ENCODE measurements around the gene EDC3.
"Not testable (repeated sequence)": the region's sequence is repeated elsewhere in the genome, so short reads cannot be mapped to it uniquely, and the experiment has no call there.

Gene EDC3

DNA sequence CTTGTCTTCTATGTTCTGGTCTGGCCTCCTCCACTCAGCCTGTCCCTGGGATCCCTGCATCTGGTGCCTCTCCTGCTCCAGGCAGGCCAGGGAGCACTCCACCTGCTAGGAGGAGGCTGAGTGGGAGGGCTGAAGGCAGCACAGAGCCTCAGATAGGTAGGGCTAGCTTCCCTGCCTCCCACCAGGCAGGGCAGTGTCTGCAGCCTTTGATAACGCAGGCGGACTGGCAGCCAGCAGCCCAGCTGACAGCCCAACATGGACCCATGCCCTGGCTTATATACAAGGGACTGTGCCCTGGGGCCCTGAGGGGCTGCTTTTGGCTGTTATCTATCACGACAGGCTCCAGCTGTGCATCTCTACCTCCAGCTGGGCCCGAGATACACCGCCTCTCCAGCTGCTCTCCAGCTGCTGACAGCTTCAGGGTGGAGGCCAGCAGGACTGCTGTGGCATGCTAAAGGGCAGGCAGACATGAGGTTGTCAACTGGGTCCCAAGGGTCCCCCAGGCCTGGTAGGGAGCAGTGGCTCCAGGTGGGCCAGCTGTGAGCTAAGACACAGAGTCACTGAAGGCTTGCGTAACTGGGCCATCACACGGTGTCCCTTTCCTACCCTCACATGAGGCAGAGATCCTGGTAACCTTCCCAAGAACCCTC lies 85.4 kb downstream of the EDC3 start:
- DNase-seq (ENCODE audit: low read depth in 2 of 2), result no peak

DNA sequence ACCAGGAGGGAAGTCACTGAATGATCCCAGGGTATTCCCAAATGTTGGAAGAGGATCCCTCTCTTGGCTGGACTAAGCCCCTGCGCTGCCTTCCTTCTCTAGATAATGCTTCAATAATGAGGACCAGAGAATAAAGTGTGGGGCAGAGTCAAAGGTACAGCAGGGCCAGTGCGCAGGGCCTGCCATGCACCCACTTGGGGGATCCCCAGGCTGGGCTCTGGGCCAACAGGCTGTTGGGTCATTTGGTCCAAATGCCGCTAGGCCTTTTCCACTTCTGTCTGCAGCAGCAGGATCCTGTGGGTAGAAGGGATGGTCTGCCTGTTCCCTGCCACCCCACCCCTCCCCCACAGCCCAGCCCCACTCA lies 85.9 kb downstream of the EDC3 start:
- DNase-seq (ENCODE audit: low read depth in 2 of 2), result no peak

DNA sequence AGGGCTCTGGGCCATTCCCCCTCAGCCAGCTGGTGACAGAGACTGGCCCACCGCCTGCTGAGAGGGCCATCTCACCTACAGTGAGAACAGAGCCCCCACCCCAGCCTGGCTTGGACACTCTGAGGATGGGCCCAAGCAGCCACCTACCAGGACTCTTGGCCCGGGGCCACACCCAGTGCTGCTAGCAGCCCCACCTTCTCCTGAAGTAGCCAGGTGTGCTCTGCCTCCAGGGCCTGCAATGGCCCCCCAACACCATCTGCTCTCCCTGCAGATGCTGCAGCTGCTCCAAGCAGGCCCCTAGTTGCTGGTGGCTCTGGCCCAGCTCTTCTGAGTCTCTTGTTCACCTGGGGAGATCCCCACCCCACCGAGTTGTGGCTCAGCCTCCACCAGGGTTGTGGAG lies 87.0 kb downstream of the EDC3 start:
- DNase-seq (ENCODE audit: low read depth in 2 of 2), result no peak

DNA sequence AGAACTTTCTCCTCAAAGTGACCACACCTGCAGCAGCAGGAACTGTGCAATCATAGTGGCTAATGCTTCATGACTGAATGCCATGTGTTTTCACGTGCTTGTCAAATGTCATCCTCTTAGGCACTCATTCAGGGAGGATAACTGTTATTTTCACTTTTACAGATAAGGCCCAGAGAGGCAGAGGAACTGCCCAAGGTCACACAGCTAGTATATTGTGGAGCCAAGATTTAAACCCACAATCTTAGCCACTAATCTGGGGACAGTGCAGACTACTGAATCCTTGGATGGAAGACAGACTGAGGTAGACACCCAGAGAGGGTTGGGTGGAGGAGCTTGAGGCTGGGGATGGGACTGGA lies 90.1 kb downstream of the EDC3 start:
- no peak for DNase-seq (ENCODE audit: low read depth in 2 of 2)

DNA sequence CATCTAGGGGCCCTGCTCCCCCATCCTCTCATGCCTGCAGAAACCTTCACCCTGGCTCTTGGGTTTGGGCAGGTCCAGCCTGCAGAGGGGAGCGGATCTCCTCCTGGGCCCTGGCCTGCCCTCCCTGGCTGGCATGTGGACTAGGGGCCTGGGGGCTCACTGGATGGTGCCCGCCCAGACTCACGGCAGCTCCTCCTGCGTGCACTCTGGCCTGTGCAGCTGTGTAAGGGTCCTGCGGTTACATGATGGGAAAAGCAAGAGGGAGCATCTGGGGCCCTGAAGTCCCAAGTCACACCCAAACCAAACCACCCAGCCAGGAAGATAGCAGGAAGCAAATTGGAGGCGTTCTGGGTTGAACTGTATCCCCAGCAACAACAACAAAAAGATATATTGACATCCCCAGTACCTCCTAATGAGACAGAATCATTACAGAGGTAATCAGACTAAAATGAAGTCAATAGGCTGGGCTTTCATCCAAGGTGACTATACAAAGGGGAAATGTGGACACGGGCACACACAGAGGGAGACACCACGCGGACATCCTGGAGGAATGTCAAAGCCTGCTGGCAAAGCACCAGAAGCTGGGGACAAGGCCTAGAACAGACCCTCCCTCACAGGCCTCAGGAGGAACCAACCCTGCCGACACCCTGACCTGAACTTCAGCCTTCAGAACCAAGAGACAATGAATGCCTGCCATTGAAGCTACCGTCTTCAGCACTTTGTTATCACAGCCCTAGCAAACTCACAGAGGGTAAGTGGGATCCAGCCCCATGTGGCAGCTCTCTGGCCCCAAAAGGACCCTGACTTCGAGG lies 90.6 kb downstream of the EDC3 start:
- no peak for DNase-seq (ENCODE audit: low read depth in 2 of 2)

DNA sequence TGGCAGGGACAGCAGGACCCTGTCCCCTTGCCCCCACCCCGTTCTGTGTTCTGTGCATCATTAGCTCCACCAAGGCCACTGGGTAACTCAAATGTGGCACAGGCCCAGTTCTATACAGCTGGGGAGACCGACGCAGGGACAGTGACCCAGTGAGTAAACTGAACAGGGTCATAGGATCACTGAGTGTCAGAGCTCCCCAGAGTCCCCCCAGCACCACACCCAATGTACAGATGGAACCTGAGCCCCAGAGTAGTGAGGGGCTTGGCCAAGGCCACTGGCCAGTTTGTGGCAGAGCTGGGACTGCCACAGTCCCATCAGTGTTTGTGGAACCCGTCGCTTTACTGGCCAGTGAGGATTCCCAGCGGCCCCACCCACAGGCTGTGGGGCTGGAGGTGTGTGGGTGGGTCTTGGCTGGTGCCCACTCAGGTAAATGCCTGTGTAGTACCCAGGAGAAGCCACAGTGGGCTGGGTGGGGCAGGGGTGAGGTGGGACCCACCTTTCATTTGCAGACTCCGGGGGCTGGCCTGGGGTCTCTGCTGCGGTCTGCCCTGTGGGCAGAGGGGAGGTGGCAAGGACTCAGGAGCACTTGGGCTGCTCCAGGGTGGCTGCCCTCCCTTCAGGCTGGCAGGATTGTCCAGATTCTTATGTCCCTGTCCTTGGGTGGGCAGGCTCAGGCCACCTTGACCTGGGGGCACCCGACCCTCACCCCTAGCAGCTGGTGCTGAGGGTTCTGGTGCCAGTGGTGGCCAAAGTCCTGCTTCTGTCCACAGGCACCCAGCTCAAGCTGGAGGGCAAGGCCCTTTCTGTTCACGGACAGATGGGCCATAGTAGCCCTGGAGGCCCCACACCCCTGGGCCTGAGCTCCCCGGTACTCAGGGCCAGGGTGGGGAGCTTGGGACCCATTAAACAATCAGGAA lies 91.8 kb downstream of the EDC3 start:
- no peak for DNase-seq (ENCODE audit: low read depth in 2 of 2)

DNA sequence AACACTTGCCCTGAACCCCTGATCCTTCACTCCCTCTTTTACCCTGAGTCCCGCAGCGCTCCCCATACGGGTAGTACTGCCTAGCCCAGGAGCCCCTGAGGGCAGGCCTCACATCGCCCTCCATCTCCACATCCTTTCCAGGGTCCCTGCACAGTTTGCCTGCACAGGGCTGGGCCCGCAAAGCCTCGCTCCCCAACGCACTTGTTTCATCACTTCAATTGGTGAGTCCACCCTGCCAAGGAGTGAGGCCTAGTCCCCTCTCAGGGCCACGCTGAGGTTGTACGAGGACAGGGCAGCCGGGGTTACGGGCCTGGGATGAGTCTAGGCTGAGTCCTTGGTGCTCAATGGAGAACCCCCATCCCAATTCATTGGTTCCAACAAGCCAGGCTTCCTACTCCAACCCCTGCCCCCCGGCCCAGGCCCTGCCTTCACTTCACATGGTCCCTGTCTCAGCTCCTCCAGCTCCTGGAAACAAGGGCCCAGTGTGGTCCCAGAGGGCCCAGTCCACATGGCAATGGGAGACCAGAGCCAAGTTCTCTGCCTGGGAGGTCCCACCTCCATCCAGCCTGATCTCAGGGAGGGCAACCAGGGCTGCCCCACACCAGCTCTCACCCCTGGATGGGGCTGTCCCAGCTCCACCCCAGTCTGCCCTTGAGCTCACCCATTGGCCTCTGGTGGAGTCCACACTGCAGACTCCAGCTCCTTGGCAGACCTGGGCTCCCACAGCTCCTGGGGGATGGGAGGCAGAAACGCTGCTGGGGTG lies 92.6 kb downstream of the EDC3 start:
- DNase-seq (ENCODE audit: low read depth in 2 of 2), result no peak

DNA sequence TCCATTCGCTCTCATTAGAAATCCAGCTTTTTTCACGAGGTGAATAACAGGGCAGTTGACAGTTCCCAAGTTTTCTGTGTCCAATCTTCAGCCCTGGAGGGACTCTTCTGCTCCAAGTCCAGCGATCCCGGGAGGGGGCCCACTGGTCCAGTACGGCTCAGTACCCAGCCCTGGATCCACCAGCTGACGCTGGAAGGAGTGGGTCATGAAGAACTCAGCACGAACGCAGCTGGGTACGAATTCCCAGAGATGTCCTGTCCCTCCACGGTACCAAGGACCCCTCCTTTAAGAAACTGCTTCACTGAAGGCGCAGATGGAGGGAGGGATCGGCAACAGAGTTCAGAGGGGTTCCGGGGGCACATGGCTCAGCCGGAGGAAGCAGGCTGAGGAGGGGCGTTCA lies 96.7 kb downstream of the EDC3 start:
- DNase-seq (ENCODE audit: low read depth in 2 of 2), result no peak

DNA sequence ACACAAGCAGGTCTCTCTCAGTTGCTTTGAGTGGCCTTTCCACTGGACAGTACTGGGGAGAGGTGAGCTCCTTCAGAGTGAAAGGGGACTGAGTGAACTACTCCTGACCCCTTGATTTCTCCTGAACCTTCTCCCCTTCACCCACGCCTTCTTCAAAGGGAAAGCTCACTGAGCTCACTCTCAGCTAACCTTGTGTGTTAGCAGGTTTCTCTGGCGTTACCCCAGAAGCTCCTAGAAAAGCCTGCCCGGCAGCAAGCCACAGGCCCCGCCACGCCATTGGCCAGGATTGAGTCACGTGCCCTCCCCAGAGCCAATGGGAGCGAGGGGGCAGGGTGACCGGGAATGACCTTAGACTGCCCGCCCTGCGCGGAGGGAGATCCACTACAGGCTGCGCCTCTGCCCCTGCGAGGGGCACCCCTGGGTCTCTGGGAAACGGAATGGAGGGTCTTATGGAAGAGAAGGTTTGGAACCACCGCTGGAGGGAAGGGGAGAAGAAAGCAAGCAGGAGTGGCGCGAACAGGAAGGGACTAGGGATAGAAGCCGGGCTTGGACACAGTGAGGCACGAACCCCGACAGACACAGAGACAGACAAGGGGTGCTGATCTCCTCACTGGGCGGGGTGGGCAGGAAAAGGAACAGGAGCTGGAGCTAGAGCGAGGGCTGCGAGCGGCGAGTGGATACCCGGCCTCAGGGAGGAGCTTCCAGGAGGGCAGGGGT lies 97.5 kb downstream of the EDC3 start:
- DNase-seq (ENCODE audit: low read depth in 2 of 2), result peak; percentile 81 to 87

DNA sequence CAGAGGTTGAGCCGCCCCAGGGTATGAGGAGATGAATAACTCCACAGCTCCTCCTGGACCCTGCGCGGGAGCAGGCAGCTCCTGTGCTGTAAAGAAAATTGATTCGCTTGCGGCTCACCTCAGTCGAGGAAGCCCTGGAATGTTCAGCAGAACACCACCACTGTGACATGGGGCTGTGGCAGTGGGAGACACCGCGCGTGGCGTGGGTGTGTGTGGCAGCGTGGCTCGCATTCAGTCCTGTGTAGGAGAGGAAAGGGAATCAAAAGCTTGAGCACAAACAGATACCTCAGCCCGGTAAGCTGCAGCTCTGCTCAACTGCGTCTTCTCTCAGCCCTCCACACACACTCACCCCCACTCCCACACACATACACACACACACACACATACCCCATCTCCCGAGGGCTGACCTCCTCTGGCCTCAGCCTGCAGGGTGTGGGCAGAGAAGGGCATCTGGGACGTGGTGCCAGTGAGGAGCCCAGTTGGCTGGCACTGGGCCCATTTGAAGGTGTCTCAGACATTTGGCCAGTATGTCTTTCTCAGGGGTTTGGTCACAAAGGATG lies 98.6 kb downstream of the EDC3 start:
- not testable (repeated sequence) for DNase-seq (ENCODE audit: low read depth in 2 of 2)

DNA sequence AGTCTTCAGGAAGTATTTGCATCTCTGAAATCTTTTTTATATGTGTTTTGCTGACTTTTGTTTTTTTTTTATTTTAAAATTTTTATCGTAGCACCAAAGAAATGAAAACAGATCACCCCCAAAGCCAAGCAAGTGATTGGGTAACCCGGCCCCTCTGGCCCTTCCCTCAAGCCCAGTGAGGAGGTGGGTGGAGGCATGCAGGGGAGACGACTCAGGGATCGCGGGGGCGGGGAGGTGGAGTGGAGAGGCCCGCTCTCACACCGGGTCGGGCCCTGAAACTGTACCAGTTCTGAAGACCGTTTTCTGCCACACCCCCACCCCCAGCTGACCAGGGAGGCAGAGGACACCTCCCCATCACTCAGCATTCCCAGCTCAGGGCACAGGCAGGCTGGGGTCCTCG lies 99.1 kb downstream of the EDC3 start:
- not testable (repeated sequence) for DNase-seq (ENCODE audit: low read depth in 2 of 2)

DNA sequence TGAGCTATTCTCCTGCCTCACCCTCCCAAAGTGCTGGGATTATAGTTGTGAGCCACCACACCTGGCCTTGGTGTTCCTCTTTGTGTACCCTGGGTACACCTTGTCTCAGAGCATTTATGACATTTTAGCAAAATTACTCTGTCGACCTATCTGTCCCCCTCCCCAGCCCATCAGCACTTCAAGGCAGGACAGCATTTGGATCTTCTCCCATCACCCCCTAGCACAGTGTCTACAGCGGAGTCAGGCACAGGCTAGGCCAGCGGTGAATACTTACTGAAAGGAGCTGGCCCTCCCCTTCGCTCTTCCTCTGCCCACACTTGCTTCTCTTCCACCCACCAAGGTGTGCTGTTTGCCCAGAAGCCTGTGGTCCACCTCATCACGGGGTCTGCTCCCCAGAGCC lies 100.6 kb downstream of the EDC3 start:
- DNase-seq (ENCODE audit: low read depth in 2 of 2), result no peak

DNA sequence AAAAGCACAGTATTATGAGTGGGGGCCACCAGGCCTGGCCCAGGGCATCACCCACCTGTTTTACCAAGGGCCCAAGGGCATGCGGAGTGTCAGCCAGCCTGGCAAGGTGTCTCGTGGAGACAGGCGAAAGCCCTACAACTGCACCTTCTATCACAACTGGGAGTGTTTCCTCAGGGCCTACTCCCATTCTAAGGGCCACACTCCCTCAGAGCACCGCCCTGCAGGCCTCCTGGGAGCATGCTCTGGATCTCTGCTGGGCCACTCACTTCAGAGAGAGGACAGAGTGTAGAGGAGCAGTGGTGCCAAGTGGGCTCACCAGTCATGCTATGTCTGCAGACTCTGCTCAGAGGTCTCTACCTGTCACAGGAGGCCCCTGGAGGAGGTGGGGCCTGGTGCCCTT lies 101.4 kb downstream of the EDC3 start:
- DNase-seq (ENCODE audit: low read depth in 2 of 2), result no peak

DNA sequence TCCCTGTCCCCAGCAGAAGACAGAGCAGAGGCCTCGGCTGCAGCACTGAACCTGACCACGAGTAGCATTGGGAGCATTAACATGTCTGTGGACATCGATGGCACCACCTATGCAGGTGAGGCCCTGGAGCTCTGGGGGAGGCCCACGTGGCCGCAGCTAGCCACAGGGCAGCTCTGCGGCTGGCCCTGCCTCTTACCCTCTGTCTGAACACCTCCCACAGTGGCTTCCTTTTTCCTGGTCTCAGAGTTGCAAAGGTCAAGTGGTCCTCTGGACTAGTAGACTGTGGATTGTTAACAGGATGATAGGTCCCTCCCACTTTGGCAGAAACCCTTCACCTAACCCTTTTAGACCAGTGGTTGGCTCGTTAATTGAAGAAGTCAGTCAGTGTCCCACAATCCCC lies 102.7 kb downstream of the EDC3 start:
- no peak for DNase-seq (ENCODE audit: low read depth in 2 of 2)

DNA sequence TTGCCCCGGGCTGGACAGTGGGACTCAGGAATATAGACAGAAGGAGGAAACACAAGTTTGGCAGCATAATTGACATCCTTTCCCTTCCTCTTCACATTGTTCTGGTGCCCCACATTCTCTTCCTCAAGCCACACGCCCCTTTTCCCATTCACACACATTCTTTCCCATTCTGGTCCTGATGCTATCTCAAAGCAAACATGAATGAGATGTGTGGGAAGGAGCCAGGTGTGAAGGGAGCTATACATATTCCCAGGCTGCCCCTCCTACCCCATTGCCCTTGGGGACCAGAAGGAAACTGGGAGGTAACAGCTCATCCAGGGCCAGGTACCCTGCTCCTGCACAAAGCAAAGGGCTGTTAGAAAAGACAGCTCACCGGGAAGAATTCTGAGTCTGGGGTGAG lies 103.6 kb downstream of the EDC3 start:
- no peak for DNase-seq (ENCODE audit: low read depth in 2 of 2)

DNA sequence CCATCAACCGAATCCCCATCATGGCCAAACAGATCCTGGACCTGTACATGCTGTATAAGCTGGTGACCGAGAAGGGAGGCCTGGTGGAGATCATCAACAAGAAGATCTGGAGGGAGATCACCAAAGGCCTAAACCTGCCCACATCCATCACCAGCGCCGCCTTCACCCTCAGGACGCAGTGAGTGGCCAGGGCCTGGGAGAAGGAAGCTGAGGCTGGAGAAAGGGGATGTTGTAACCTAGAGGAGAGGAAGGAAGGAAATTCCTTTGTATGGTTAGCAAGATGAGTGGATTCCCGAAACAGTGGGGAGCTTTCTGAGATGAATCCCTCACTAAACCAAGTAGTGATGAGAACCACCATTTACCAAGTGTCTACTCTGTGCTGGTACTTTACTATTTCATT lies 106.0 kb downstream of the EDC3 start:
- no peak for DNase-seq (ENCODE audit: low read depth in 2 of 2)

DNA sequence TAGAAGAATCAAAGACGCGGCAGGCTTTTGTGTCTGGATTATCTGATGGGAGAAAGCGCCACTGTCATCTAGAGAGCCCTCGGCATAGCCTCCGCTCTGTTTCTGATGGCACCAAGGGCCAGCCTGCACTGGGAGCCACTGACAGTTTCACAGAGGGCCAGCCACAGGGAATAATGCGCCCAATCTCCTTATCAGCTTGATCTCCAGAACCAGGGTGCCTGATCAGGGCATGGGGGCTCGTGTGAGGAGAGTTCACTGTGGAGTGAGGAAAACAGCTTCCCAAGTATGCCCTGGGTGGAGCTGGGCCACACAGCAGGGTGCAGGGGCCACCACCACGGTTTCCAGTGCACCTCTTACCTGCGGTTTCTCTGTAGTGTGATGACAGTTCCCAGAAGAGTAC lies 110.0 kb downstream of the EDC3 start:
- no peak for DNase-seq (ENCODE audit: low read depth in 2 of 2)

DNA sequence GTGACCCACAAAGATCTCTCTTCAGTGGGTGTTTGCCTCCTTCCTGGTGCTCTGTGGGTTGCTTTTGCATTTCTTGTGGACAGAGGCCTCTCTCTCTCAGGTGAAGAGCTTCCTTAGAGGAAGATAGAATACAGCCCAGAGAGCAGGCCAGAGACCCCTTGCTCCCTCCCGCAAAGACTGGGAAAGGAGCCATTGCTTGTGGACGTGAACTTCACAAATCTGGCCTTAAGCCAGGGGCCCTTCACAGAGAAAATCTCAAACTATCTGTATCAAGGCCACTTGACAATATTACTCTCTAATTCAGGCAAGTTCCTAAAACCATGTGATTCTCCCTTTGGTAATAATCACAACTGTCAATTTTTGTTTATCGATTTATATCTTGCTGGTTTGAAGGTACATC lies 110.6 kb downstream of the EDC3 start:
- DNase-seq (ENCODE audit: low read depth in 2 of 2), result no peak

DNA sequence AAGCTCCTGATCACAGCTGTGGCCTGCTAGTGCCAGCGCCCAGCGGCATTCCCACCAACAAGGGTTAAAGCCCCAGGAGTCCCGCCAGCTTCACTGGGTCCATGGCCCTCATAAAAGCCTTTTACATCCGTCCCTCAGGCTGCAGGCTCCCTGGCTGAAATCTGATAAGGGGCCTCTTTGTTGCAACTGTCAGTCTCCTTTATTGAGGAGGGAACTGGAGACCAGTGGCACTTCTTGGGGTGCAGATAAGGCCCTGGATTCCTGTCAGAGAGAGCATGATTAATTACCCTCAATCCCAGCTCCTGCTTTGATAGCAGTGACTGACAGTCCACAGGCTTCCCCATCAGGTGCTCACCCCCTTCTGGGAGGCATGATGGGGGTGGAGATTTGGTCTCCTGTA lies 111.0 kb downstream of the EDC3 start:
- no peak for DNase-seq (ENCODE audit: low read depth in 2 of 2)

DNA sequence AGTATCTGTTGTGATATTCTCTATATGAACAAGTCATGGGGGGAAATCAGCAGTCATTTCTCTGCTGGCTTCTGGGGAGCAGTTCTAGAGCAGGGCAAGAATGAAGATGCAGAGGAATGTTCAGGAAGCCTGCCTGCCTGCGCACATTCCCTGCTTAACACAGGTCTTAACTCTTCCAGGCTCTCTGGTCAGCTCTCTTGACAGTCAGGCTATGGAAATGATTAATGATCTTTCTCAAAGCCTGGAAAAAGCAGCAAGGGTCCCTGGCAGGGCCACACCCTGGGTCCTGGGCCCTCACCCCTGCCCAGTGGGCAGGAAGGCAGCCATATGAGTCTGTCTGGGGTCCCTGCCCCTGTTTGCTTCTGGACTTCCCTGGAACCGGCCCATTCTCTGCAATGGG lies 111.6 kb downstream of the EDC3 start:
- DNase-seq (ENCODE audit: low read depth in 2 of 2), result no peak

Measured in stimulated activated CD8-positive, alpha-beta memory T cell treated with anti-CD3 and anti-CD28 coated beads, Interleukin-2, amount 100 ng/mL, for 48 hours (primary cell).